Measurements from ENCODE around the gene LRRFIP1. TPM values are rescaled to one million over a fixed set of nuclear protein-coding genes. Genes with fewer than 3 reads are reported as not detected.

LRRFIP1 gene
- total and polyA plus RNA-seq, 2 of the 13 experiments (the other 11 are each of a cell fraction or from before 2014, with no cell fraction given), result 15.9 to 40.5 TPM

- TF ChIP-seq KLF13 (CRISPR knock-in tag; IDR thresholded peaks at IDR 0.05) (no peak), TFDP1 (CRISPR knock-in tag; IDR thresholded peaks at IDR 0.05; ENCODE audit: borderline replicate concordance) (peak; percentile 45; the same call in 1 of the 2 replicates), ZMAT3 (CRISPR knock-in tag; conservative IDR thresholded peaks at IDR 0.05) (peak; percentile 78), RELA (CRISPR knock-in tag; IDR thresholded peaks at IDR 0.05) (peak; percentile 83; the same call in 1 of the 2 replicates), ZFP37 (CRISPR knock-in tag; IDR thresholded peaks at IDR 0.05; ENCODE audit: borderline replicate concordance) (no peak), SNRNP70 (IDR thresholded peaks at IDR 0.05; ENCODE audit: low read depth, low read length) (no peak), TCF12 (IDR thresholded peaks at IDR 0.05) (no peak), TCF12 (CRISPR knock-in tag; IDR thresholded peaks at IDR 0.05) (peak; percentile 94), ZC3H4 (CRISPR knock-in tag; IDR thresholded peaks at IDR 0.05; ENCODE audit: borderline replicate concordance) (no peak), SUZ12 (IDR thresholded peaks at IDR 0.05; ENCODE audit: low read depth, low read length) (no peak), ZSCAN9 (CRISPR knock-in tag; IDR thresholded peaks at IDR 0.05; ENCODE audit: borderline replicate concordance) (peak; percentile 87; the same call in 1 of the 2 replicates), ZKSCAN8 (CRISPR knock-in tag; IDR thresholded peaks at IDR 0.05; ENCODE audit: borderline replicate concordance) (peak; percentile 98), ZNF329 (CRISPR knock-in tag; IDR thresholded peaks at IDR 0.05; ENCODE audit: low read depth) (no peak), ZNF816 (CRISPR knock-in tag; IDR thresholded peaks at IDR 0.05; ENCODE audit: borderline replicate concordance) (no peak), ONECUT2 (CRISPR knock-in tag; IDR thresholded peaks at IDR 0.05) (no peak), TERF1 (CRISPR knock-in tag; IDR thresholded peaks at IDR 0.05) (no peak), ZNF670 (CRISPR knock-in tag; IDR thresholded peaks at IDR 0.05; ENCODE audit: borderline replicate concordance) (peak; percentile 55; the same call in 1 of the 2 replicates), ZNF564 (CRISPR knock-in tag; IDR thresholded peaks at IDR 0.05) (0 out of 2 replicates have a peak, but pooled peaks have one; percentile 55), ZNF841 (CRISPR knock-in tag; IDR thresholded peaks at IDR 0.05; ENCODE audit: borderline replicate concordance) (no peak), ATAD3A (CRISPR knock-in tag; IDR thresholded peaks at IDR 0.05) (no peak), TIGD3 (CRISPR knock-in tag; IDR thresholded peaks at IDR 0.05; ENCODE audit: borderline replicate concordance) (no peak), ZMYM2 (CRISPR knock-in tag; IDR thresholded peaks at IDR 0.05) (peak; percentile 47; the same call in 1 of the 2 replicates), HNRNPH1 (optimal IDR thresholded peaks at IDR 0.05; ENCODE audit: low read depth, low read length) (no peak)
- TF ChIP-seq, protein P1, sequence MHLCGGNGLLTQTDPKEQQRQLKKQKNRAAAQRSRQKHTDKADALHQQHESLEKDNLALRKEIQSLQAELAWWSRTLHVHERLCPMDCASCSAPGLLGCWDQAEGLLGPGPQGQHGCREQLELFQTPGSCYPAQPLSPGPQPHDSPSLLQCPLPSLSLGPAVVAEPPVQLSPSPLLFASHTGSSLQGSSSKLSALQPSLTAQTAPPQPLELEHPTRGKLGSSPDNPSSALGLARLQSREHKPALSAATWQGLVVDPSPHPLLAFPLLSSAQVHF (CRISPR knock-in tag; IDR thresholded peaks at IDR 0.05), result no peak
These were observed 13.2 kb upstream of the LRRFIP1 start (continued) for GRCh38 chr2:237614151-237614720.

Data from HepG2 (cell line).